Central memory CD8-positive, alpha-beta T cell (primary cell): ENCODE measurements around the gene RECQL5.

Experiments used
- ATAC-seq: fragments of 150-1000 bp; cut with Tn5 transposase; replicated peaks from 2 replicates; pipeline ENCODE4 v1.10.0; 2022; ENCODE audit warnings: mild to moderate bottlenecking, moderate FRiP score, moderate number of reproducible peaks; ENCODE audit not compliant: poor library complexity, severe bottlenecking; ENCODE audit errors: extremely low read depth
- DNase-seq, 2 donors: peaks; one replicate each; pipeline ENCODE4 v3.0.0; 2021; ENCODE audit warnings: low spot score in 2 of 2
- H3K27ac Mint-ChIP-seq: one replicate; pipeline ENCODE4 v1.8.0; 2022; ENCODE audit warnings: low read depth, mild to moderate bottlenecking, moderate library complexity, mixed read lengths
- H3K27me3 Mint-ChIP-seq: one replicate; pipeline ENCODE4 v1.8.0; 2022; ENCODE audit warnings: mixed read lengths
- H3K36me3 Mint-ChIP-seq: one replicate; pipeline ENCODE4 v1.8.0; 2022; ENCODE audit warnings: mild to moderate bottlenecking, moderate library complexity, mixed read lengths; ENCODE audit not compliant: insufficient read depth
- H3K4me1 Mint-ChIP-seq: one replicate; pipeline ENCODE4 v1.8.0; 2022; ENCODE audit warnings: mixed read lengths
- H3K4me3 Mint-ChIP-seq: one replicate; pipeline ENCODE4 v1.8.0; 2022; ENCODE audit warnings: mild to moderate bottlenecking, moderate library complexity, mixed read lengths
- H3K9me3 Mint-ChIP-seq: one replicate; pipeline ENCODE4 v1.8.0; 2022; ENCODE audit warnings: mixed read lengths

The RECQL5 gene

GRCh38 chr17:75666959-75667790 lies at the start of gene RECQL5, which contains the start of gene SAP30BP:
TSS of gene RECQL5 (minus strand) at chr17:75667154. CDS start at chr17:75666557, 597 bp downstream.
TSS of gene SAP30BP (plus strand) at chr17:75667338. CDS start at chr17:75667373, 35 bp downstream.
- Mint-ChIP-seq H3K27me3 (no peaks in the 10 kb centered on the region), H3K9me3 (no peaks in the 10 kb centered on the region), H3K36me3 (peaks cover 35% of the 10 kb centered on the region), H3K4me1 (peaks cover 26% of the 10 kb centered on the region), H3K27ac (peak within 1 kb of the TSS; percentile 72), H3K4me3 (no peak within 1 kb of the TSS)
- ATAC-seq (peak; percentile 100), DNase-seq (peak; percentile 84 to 98)

- H3K27me3 Mint-ChIP-seq: no peaks in the 10 kb centered on the region
- H3K9me3 Mint-ChIP-seq: no peaks in the 10 kb centered on the region
- H3K36me3 Mint-ChIP-seq: peaks cover 8% of the 10 kb centered on the region
- no peak overlapping the region for H3K27ac Mint-ChIP-seq
- H3K4me1 Mint-ChIP-seq: no peaks in the 10 kb centered on the region
- DNase-seq: no peak
- no peak for ATAC-seq
- H3K4me3 Mint-ChIP-seq: no peak overlapping the region
These were observed 45.5 kb upstream of the RECQL5 start for GRCh38 chr17:75712446-75712845.

- ATAC-seq (no peak), DNase-seq (no peak)
- no peaks in the 10 kb centered on the region for H3K9me3 Mint-ChIP-seq
- no peaks in the 10 kb centered on the region for H3K4me1 Mint-ChIP-seq
- peaks cover 27% of the 10 kb centered on the region for H3K36me3 Mint-ChIP-seq
- H3K4me3 Mint-ChIP-seq: no peak overlapping the region
- H3K27ac Mint-ChIP-seq: peak overlapping the region; percentile 71
- H3K27me3 Mint-ChIP-seq: no peaks in the 10 kb centered on the region
These were observed 40.2 kb upstream of the RECQL5 start for GRCh38 chr17:75707079-75707571.

GRCh38 chr17:75706042-75706728 lies 39.2 kb upstream of the RECQL5 start:
- peak overlapping the region; percentile 71 for H3K27ac Mint-ChIP-seq

GRCh38 chr17:75704963-75705875 lies 38.3 kb upstream of the RECQL5 start:
- Mint-ChIP-seq H3K27ac (no peak overlapping the region), H3K4me3 (no peak overlapping the region), H3K4me1 (no peaks in the 10 kb centered on the region), H3K27me3 (no peaks in the 10 kb centered on the region), H3K9me3 (no peaks in the 10 kb centered on the region), H3K36me3 (peaks cover 39% of the 10 kb centered on the region)
- ATAC-seq (no peak), DNase-seq (no peak)

More at GRCh38 chr17:75706042-75706728, 39.2 kb upstream of the RECQL5 start:
- ATAC-seq (no peak), DNase-seq (no peak)
- Mint-ChIP-seq H3K36me3 (peaks cover 35% of the 10 kb centered on the region), H3K27me3 (no peaks in the 10 kb centered on the region), H3K4me3 (no peak overlapping the region), H3K4me1 (no peaks in the 10 kb centered on the region), H3K9me3 (no peaks in the 10 kb centered on the region)

GRCh38 chr17:75703591-75703990 lies 36.6 kb upstream of the RECQL5 start:
- no peaks in the 10 kb centered on the region for H3K9me3 Mint-ChIP-seq
- DNase-seq: no peak
- no peaks in the 10 kb centered on the region for H3K27me3 Mint-ChIP-seq
- no peak overlapping the region for H3K4me3 Mint-ChIP-seq
- H3K36me3 Mint-ChIP-seq: peaks cover 46% of the 10 kb centered on the region
- no peaks in the 10 kb centered on the region for H3K4me1 Mint-ChIP-seq
- ATAC-seq: no peak
- no peak overlapping the region for H3K27ac Mint-ChIP-seq

- H3K27ac Mint-ChIP-seq: no peak overlapping the region
- no peaks in the 10 kb centered on the region for H3K4me1 Mint-ChIP-seq
- peaks cover 44% of the 10 kb centered on the region for H3K36me3 Mint-ChIP-seq
- no peaks in the 10 kb centered on the region for H3K27me3 Mint-ChIP-seq
- no peaks in the 10 kb centered on the region for H3K9me3 Mint-ChIP-seq
- no peak overlapping the region for H3K4me3 Mint-ChIP-seq
- ATAC-seq: no peak
- DNase-seq: no peak
These were observed 36.2 kb upstream of the RECQL5 start for GRCh38 chr17:75703191-75703590.

- H3K4me3 Mint-ChIP-seq: no peak overlapping the region
- DNase-seq: no peak
- peaks cover 13% of the 10 kb centered on the region for H3K4me1 Mint-ChIP-seq
- ATAC-seq: no peak
- no peaks in the 10 kb centered on the region for H3K27me3 Mint-ChIP-seq
- H3K27ac Mint-ChIP-seq: no peak overlapping the region
- H3K36me3 Mint-ChIP-seq: peaks cover 44% of the 10 kb centered on the region
- H3K9me3 Mint-ChIP-seq: no peaks in the 10 kb centered on the region
These were observed 34.3 kb upstream of the RECQL5 start for GRCh38 chr17:75701288-75701687.

GRCh38 chr17:75698659-75699058 lies 31.7 kb upstream of the RECQL5 start:
- DNase-seq (no peak), ATAC-seq (no peak)
- Mint-ChIP-seq H3K27ac (no peak overlapping the region), H3K4me1 (peaks cover 13% of the 10 kb centered on the region), H3K9me3 (no peaks in the 10 kb centered on the region), H3K27me3 (no peaks in the 10 kb centered on the region), H3K4me3 (no peak overlapping the region), H3K36me3 (peaks cover 40% of the 10 kb centered on the region)

- Mint-ChIP-seq H3K27me3 (no peaks in the 10 kb centered on the region), H3K27ac (no peak overlapping the region), H3K9me3 (no peaks in the 10 kb centered on the region), H3K4me1 (peaks cover 13% of the 10 kb centered on the region), H3K36me3 (peaks cover 48% of the 10 kb centered on the region), H3K4me3 (no peak overlapping the region)
- DNase-seq (no peak), ATAC-seq (no peak)
These were observed 30.8 kb upstream of the RECQL5 start for GRCh38 chr17:75697651-75698291.

GRCh38 chr17:75695830-75696271 lies 28.9 kb upstream of the RECQL5 start:
- no peak overlapping the region for H3K27ac Mint-ChIP-seq
- peaks cover 45% of the 10 kb centered on the region for H3K36me3 Mint-ChIP-seq

More at GRCh38 chr17:75695830-75696271, 28.9 kb upstream of the RECQL5 start:
- Mint-ChIP-seq H3K4me1 (peaks cover 26% of the 10 kb centered on the region), H3K27me3 (no peaks in the 10 kb centered on the region), H3K9me3 (no peaks in the 10 kb centered on the region), H3K4me3 (no peak overlapping the region)
- DNase-seq: no peak
- ATAC-seq: no peak
